Panc1 (cell line): Measurements from ENCODE around the gene SLC9A3. TPM values are rescaled to one million over a fixed set of nuclear protein-coding genes. Genes with fewer than 3 reads are reported as not detected.

Source experiments
- ATAC-seq: fragments of 200-7000 bp; cut with Tn5 transposase; 2 replicates; pipeline ENCODE4 v1.9.1; 2020; ENCODE audit warnings: mild to moderate bottlenecking, moderate library complexity
- BruUV-seq: library from RNA; stranded (reverse); fragments of 400-500 nt; replicated peaks from 2 replicates; lab custom pipeline; 2021; lab: Mats Ljungman, UMichigan
- CTCF ChIA-PET: fragments of 300-600 bp; sonication (Branson Sonifier 250); formaldehyde crosslinking; loops from one replicate; lab custom pipeline; 2022; ENCODE audit warnings: antibody characterized with exemption; lab: Charles Lee
- POLR2A ChIA-PET: fragments of 300-600 bp; sonication (Branson Sonifier 250); formaldehyde crosslinking; loops from one replicate; lab custom pipeline; 2022; ENCODE audit warnings: antibody characterized with exemption; lab: Charles Lee
- DNase-seq: peaks from one replicate; pipeline ENCODE4 v3.0.0-alpha.2; 2010; ENCODE audit warnings: low read depth, low spot score
- H3K27ac ChIP-seq: 2 replicates; pipeline ENCODE4 v1.5.1; 2011; ENCODE audit warnings: mild to moderate bottlenecking, low read length, inconsistent platforms
- H3K27me3 ChIP-seq: fragments of 200-500 bp; sonication (Bioruptor generic); 2 replicates; pipeline ENCODE4 v1.6.0; 2014; ENCODE audit warnings: low read length, inconsistent platforms; ENCODE audit not compliant: control insufficient read depth, insufficient read depth
- H3K36me3 ChIP-seq: fragments of 200-500 bp; sonication (Bioruptor generic); 2 replicates; pipeline ENCODE4 v1.5.1; 2014; ENCODE audit warnings: inconsistent platforms, mild to moderate bottlenecking, low read length, moderate library complexity; ENCODE audit not compliant: control insufficient read depth, insufficient read depth
- H3K4me1 ChIP-seq: 2 replicates; pipeline ENCODE4 v1.5.1; 2011; ENCODE audit warnings: inconsistent platforms, mild to moderate bottlenecking, low read length, moderate library complexity; ENCODE audit not compliant: control insufficient read depth, insufficient read depth
- H3K4me3 ChIP-seq, 2 experiments: 2 replicates each; pipeline ENCODE4 v1.5.1; 2011 to 2012; ENCODE audit warnings: low read depth in 2 of 2, low read length in 2 of 2, mild to moderate bottlenecking in 2 of 2, inconsistent platforms in 1 of 2, moderate library complexity in 1 of 2
- H3K9me3 ChIP-seq: fragments of 200-500 bp; sonication (Bioruptor generic); 2 replicates; pipeline ENCODE4 v1.5.1; 2014; ENCODE audit warnings: low read depth, mild to moderate bottlenecking, inconsistent platforms, low read length, moderate library complexity; ENCODE audit not compliant: control insufficient read depth, insufficient read depth
- POLR2AphosphoS5 ChIP-seq: IDR thresholded peaks from 2 replicates; pipeline ENCODE4 v1.6.1; 2012; ENCODE audit warnings: mild to moderate bottlenecking, low read depth, low read length, moderate library complexity
- REST ChIP-seq, 2 experiments: IDR thresholded peaks; 2 replicates each; pipeline ENCODE4 v1.6.1; 2011 to 2012; ENCODE audit warnings: low read depth in 2 of 2, control low read depth in 1 of 2, low read length in 1 of 2, mild to moderate bottlenecking in 1 of 2, moderate library complexity in 1 of 2; ENCODE audit not compliant: insufficient read depth in 1 of 2
- SIN3A ChIP-seq: IDR thresholded peaks from 2 replicates; pipeline ENCODE4 v1.6.1; 2012; ENCODE audit warnings: low read depth, mild to moderate bottlenecking, low read length, moderate library complexity, borderline replicate concordance; ENCODE audit not compliant: insufficient read depth
- TCF7L2 ChIP-seq: IDR thresholded peaks from 2 replicates; pipeline ENCODE4 v1.6.1; 2011; ENCODE audit warnings: mild to moderate bottlenecking, low read depth, low read length, inconsistent platforms
- in situ Hi-C: cut with HindIII; loops from 2 replicates; pipeline ENCODE4 v1.10.0; 2016; ENCODE audit warnings: low sequenced_read_pairs, low pct_unique_long_range_greater_than_20kb
- intact Hi-C: fragments of 100-400 bp; cut with micrococcal nuclease; formaldehyde crosslinking; loops from one replicate; pipeline ENCODE4 v1.10.0; 2022; ENCODE audit not compliant: unreplicated experiment
- total RNA-seq: library from RNA; stranded (reverse); gene quantifications from one replicate; pipeline ENCODE4 v1.2.1, GENCODE V29; 2021; ENCODE audit not compliant: unreplicated experiment
- TF ChIP-seq, protein P1 (sequence below): fragments of 450-650 bp; IDR thresholded peaks from 2 replicates; pipeline ENCODE4 v1.5.1; 2017; ENCODE audit warnings: mild to moderate bottlenecking

SLC9A3 gene
- total RNA-seq, 1 experiment from 2014 or later: 2.0 TPM

DNA sequence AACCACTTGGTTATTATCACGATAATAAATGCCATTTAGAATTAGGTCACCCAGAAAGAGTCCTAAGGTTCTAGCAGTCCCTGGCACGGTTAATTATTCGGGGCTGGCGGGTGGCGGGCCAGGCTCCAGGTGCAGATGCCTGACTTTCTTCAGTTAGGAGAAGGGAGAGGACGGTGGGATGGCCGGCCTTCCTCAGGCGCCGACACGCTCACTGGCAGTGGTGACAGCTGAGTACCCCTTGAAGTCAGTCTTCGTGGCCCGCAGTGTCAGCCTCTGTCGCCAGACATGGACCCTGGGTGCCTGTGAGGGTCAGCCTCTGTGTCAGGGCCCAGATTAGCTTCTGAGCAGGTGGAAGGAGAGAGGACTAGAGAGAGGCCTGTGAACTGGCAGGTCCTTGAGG lies 102.3 kb downstream of the SLC9A3 start:
- CTCF ChIA-PET: no interaction called here
- no peak overlapping the region for H3K27ac ChIP-seq
- H3K4me3 ChIP-seq: no peak overlapping the region
- no peaks in the 10 kb centered on the region for H3K36me3 ChIP-seq
- DNase-seq: no peak
- POLR2A ChIA-PET: no interaction called here
- ATAC-seq: no peak
- TF ChIP-seq, protein P1, sequence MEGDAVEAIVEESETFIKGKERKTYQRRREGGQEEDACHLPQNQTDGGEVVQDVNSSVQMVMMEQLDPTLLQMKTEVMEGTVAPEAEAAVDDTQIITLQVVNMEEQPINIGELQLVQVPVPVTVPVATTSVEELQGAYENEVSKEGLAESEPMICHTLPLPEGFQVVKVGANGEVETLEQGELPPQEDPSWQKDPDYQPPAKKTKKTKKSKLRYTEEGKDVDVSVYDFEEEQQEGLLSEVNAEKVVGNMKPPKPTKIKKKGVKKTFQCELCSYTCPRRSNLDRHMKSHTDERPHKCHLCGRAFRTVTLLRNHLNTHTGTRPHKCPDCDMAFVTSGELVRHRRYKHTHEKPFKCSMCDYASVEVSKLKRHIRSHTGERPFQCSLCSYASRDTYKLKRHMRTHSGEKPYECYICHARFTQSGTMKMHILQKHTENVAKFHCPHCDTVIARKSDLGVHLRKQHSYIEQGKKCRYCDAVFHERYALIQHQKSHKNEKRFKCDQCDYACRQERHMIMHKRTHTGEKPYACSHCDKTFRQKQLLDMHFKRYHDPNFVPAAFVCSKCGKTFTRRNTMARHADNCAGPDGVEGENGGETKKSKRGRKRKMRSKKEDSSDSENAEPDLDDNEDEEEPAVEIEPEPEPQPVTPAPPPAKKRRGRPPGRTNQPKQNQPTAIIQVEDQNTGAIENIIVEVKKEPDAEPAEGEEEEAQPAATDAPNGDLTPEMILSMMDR: no peak
- TF ChIP-seq POLR2AphosphoS5 (no peak), REST (IDR thresholded peaks at IDR 0.05; ENCODE audit: insufficient read depth in 1 of 2, low read depth in 2 of 2, low read length in 1 of 2) (no peak), SIN3A (no peak), TCF7L2 (no peak)
- no peaks in the 10 kb centered on the region for H3K9me3 ChIP-seq
- no TSS peak for BruUV-seq
- intact Hi-C loops: no loop called here
- in situ Hi-C loops: no loop called here
- no peaks in the 10 kb centered on the region for H3K27me3 ChIP-seq
- no peaks in the 10 kb centered on the region for H3K4me1 ChIP-seq

DNA sequence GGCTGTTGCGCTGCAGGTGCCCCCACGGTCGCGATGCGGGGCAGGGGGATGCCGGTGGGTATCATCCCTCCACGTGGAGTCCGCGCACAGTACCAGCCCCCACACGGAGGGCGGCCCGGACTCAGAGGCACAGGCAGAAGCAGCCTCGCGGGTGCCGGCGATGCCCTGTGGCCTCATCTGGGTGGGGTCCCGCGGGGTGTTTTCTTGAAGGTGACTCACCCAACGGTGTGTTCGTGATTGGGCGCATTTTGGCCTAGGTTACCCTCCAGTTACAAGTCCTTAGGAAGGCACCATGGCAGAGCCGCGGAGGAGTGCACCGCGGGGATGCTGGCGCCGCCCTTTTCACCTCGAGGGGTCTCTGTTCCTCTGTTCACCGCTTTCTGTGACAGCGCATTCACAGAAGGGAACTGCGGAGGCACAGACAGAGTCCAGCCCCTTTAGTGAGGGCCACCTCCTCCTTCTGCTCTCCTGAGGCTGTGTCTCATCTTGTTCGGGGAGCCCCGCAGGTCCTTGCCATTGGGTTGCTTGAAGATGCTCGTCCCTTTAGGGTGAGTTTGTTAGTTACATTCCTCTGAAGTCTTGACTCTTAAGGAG lies 102.9 kb downstream of the SLC9A3 start:
- Histone ChIP-seq H3K27ac (no peak overlapping the region), H3K9me3 (no peaks in the 10 kb centered on the region), H3K4me3 (no peak overlapping the region), H3K36me3 (no peaks in the 10 kb centered on the region), H3K4me1 (no peaks in the 10 kb centered on the region), H3K27me3 (no peaks in the 10 kb centered on the region)
- ChIA-PET CTCF (no interaction called here), POLR2A (no interaction called here)
- intact Hi-C loops (no loop called here), in situ Hi-C loops (no loop called here)
- no peak for ATAC-seq
- no peak for TF ChIP-seq SIN3A
- DNase-seq: no peak
- no TSS peak for BruUV-seq

DNA sequence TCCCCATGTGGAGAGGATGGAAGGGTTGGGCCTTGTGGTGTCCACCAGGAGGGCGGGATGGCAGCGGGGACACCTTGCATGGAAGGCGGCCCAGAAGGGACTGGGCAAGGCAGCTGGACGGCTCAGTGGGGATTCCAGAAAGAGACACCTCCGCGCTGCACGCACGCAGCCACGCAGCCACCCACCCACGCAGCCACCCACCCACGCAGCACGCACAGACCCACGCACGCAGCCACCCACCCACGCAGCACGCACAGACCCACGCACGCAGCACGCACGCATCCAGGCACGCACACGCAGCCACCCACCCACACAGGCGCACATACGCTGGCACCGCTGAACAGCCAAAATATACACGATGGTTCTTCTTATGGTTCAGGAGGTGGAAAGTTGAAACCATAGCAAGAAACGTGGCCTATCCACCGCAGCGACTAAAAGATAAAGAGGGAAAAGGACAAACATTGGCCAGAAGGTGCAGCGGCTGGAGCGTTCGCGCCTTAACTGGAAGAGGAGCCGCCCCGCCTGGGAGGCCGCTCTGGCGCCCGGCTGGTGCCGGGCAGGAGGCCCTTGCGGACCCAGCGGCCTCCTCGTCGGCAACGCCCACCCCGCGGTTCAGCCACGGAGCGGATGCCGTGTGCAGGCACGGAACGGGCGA lies 103.5 kb downstream of the SLC9A3 start:
- intact Hi-C loops: no loop called here

More for the DNA sequence above, 103.5 kb downstream of the SLC9A3 start:
- in situ Hi-C loops: no loop called here
- no TSS peak for BruUV-seq
- no peaks in the 10 kb centered on the region for H3K9me3 ChIP-seq
- DNase-seq: no peak
- TF ChIP-seq POLR2AphosphoS5 (no peak), REST (IDR thresholded peaks at IDR 0.05; ENCODE audit: insufficient read depth in 1 of 2, low read depth in 2 of 2, low read length in 1 of 2) (no peak), TCF7L2 (no peak)
- TF ChIP-seq, protein P1: no peak
- no peaks in the 10 kb centered on the region for H3K4me1 ChIP-seq
- H3K27ac ChIP-seq: no peak overlapping the region
- no peaks in the 10 kb centered on the region for H3K36me3 ChIP-seq
- no peak overlapping the region for H3K4me3 ChIP-seq
- ChIA-PET CTCF (no interaction called here), POLR2A (no interaction called here)
- H3K27me3 ChIP-seq: no peaks in the 10 kb centered on the region
- ATAC-seq: no peak
